Nephron progenitor cell (in vitro differentiated cells): ENCODE data around the gene CCDC78.
"Not testable (repeated sequence)": the region's sequence is repeated elsewhere in the genome, so short reads cannot be mapped to it uniquely, and the experiment has no call there.

Source experiments
- DNase-seq: peaks from one replicate; pipeline ENCODE4 v3.0.0; 2021
- H3K27ac Mint-ChIP-seq: 2 replicates; pipeline ENCODE4 v1.8.0; 2021; ENCODE audit warnings: mild to moderate bottlenecking, moderate library complexity, mixed read lengths
- H3K27me3 Mint-ChIP-seq: 2 replicates; pipeline ENCODE4 v1.8.0; 2021; ENCODE audit warnings: mild to moderate bottlenecking, low read depth, mixed read lengths; ENCODE audit not compliant: poor library complexity
- H3K36me3 Mint-ChIP-seq: 2 replicates; pipeline ENCODE4 v1.8.0; 2021; ENCODE audit warnings: low read depth, mixed read lengths
- H3K4me1 Mint-ChIP-seq: 2 replicates; pipeline ENCODE4 v1.8.0; 2021; ENCODE audit warnings: mixed read lengths
- H3K4me3 Mint-ChIP-seq: 2 replicates; pipeline ENCODE4 v1.8.0; 2021; ENCODE audit warnings: mild to moderate bottlenecking, moderate library complexity, mixed read lengths
- H3K9me3 Mint-ChIP-seq: 2 replicates; pipeline ENCODE4 v1.8.0; 2021; ENCODE audit warnings: mild to moderate bottlenecking, moderate library complexity, mixed read lengths
- CTCF ChIP-seq: fragments of 200-600 bp; sonication (generic); IDR thresholded peaks from 2 replicates; pipeline ENCODE4 v1.5.0; 2021; ENCODE audit warnings: antibody characterized with exemption

CCDC78 gene

DNA sequence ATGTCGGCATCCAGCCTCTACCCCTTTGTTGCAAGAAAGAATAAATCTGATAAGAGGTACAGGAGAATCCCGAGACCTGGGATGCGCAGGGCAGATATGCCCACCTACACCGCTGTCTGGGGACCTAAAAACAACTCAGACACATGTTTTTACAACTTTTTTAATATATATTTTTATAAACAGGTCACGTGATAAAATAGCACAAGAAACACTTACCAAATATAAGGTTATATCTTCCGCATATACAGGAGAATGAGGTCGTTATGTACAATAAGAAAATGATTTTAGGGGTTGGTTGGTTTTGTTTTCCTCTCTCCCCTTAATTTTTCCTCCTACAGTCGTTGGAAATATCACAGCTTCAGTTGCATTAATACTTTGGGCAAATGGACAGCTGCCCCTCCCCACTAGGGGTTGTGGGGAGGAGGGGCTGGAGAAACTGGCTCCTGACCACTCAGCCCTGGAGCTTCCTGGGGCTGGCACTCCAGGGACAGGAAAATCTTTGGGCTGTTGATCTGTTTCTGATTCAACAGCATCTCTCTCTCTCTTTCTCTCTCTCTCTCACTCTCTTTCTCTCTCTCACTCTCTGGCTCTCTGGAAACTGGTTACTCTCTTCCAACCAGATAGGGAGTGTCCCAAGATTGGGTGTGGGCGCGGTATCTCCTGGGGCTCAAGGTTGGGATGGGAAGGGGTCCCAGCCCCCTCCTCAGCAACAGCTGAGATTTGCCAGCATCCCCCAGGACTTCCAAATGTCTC lies 33.7 kb downstream of the CCDC78 start:
- Mint-ChIP-seq H3K9me3 (peaks cover 3% of the 10 kb centered on the region), H3K4me1 (peaks cover 24% of the 10 kb centered on the region), H3K27ac (no peak overlapping the region), H3K27me3 (peaks cover 68% of the 10 kb centered on the region), H3K4me3 (peak overlapping the region; percentile 92), H3K36me3 (no peaks in the 10 kb centered on the region)
- DNase-seq = no peak
- no peak for TF ChIP-seq CTCF

DNA sequence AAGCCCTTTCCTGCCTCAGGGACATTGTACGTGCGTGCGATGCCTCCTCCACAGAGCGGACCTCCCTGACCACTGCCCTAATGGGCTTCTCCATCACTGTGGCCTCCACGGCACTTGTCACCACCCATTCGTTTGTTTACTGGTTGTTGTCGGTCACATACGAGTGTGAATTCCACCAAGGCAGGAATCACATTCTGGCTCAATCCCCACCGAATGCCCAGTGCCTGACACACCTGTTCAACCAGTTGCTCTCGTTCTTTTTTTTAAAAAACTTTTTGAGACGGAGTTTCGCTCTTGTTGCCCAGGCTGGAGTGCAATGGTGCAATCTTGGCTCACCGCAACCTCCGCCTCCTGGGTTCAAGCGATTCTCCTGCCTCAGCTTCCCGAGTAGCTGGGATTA lies 35.0 kb downstream of the CCDC78 start:
- not testable (repeated sequence) for H3K9me3 Mint-ChIP-seq, H3K36me3 Mint-ChIP-seq, DNase-seq, H3K27ac Mint-ChIP-seq
- H3K27me3 Mint-ChIP-seq = peaks cover 55% of the 10 kb centered on the region
- H3K4me1 Mint-ChIP-seq = peaks cover 24% of the 10 kb centered on the region
- peak overlapping the region; percentile 92 for H3K4me3 Mint-ChIP-seq

DNA sequence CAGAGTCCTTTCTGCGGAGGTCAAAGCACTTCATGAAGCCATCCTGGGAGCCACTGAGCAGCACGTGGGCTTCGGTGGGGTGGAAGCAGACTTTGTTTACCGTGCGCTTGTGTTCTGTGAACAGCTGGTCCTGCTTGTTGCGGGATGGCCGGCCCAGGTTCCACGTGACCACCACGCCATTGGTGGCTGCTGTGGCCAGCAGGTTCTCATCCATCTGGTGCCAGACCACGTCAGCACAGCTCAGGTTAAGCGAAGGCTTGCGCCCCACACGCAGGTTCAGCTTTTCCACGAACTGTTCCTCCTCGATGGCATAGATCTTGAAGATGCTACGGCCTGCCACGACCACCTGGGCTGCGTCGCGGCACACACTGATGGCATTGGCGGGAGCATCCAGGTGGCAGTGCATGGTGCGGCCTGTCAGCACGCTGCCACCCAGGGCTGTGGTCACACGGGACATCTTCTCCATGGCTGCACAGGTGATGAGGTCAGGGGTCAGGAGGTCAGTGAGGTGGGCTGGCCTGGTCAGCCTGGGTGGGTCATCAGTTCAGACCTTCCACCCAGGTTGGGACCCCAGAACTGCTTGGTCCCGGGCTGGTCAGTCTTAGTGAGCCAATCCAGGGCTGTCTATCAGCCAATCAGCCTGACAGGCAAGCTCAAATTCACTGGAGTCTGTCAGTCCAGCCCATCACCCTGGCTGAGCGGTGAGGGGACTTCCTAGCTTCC lies 36.9 kb downstream of the CCDC78 start:
- DNase-seq = no peak
- Mint-ChIP-seq H3K27ac (no peak overlapping the region), H3K4me1 (peaks cover 30% of the 10 kb centered on the region), H3K9me3 (peaks cover 3% of the 10 kb centered on the region), H3K36me3 (peaks cover 8% of the 10 kb centered on the region), H3K4me3 (peak overlapping the region; percentile 92), H3K27me3 (peaks cover 38% of the 10 kb centered on the region)
- TF ChIP-seq CTCF = no peak

DNA sequence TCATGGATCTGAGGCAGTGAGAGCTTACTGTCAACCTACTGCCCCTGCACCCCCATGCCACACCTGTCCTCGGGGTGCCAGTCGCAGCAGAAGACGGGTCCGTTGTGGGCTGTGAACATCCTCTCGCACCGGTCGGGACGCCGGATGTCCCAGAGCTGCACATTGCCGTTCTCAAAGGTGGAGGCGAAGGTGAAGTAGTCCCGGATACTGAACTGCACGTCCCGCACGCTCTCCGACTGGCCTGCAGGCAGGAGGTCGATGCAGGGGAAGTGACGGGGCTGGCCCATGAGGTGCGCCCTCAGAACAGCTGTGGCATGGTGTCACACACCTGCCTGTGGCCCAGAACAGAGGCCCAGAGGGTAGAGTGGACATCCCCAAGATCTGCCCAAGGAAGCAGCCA lies 38.7 kb downstream of the CCDC78 start:
- no peak overlapping the region for H3K4me3 Mint-ChIP-seq
- peaks cover 3% of the 10 kb centered on the region for H3K9me3 Mint-ChIP-seq
- peaks cover 40% of the 10 kb centered on the region for H3K4me1 Mint-ChIP-seq
- peaks cover 8% of the 10 kb centered on the region for H3K36me3 Mint-ChIP-seq
- peaks cover 19% of the 10 kb centered on the region for H3K27me3 Mint-ChIP-seq
- no peak for TF ChIP-seq CTCF
- no peak for DNase-seq
- H3K27ac Mint-ChIP-seq = no peak overlapping the region

DNA sequence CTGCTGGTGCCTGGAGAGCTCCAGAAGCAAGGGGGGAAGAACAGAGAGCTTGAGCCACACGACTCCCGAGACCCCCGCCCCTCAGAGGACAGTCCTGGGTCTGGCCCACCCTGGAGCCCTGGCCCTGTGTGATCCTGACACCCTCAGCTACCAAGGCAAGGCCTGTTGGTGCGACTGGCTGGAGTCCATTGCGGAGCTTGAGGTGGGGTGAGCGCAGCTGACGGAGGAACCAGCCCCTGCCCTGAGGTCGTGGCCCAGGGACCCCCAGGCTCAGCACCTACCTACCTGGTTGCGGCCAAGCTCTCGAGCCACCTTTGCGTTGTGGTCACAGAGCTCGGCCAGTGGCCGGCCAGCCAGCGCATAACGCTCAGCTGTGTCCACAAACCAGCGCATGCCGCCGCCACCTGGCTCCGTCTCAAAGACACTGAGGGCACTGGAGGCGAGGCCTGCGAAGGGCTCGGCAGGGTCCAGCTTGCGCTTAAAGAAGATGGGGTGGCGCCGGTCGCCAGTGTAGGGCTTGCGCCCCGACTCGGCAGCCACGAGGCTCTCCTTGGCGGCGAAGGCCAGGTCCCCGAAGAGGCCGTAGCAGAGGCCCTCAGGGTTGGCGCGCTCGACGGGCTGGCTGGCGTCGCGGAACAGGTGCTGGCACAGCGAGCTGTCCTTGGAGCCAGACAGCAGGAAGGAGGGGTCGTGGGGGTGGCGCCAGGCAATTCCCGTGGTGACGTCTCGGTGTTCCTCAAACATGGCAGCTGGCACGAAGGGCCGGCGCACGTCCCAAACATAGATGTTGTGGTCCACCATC lies 39.6 kb downstream of the CCDC78 start:
- Mint-ChIP-seq H3K4me1 (peaks cover 49% of the 10 kb centered on the region), H3K9me3 (no peaks in the 10 kb centered on the region), H3K27ac (no peak overlapping the region), H3K36me3 (peaks cover 12% of the 10 kb centered on the region), H3K4me3 (no peak overlapping the region), H3K27me3 (peaks cover 11% of the 10 kb centered on the region)
- no peak for DNase-seq
- no peak for TF ChIP-seq CTCF

- TF ChIP-seq CTCF = peak; percentile 45
- H3K36me3 Mint-ChIP-seq = peaks cover 17% of the 10 kb centered on the region
- peak overlapping the region; percentile 48 for H3K27ac Mint-ChIP-seq
- peak overlapping the region; percentile 40 for H3K4me3 Mint-ChIP-seq
- H3K9me3 Mint-ChIP-seq = no peaks in the 10 kb centered on the region
- H3K4me1 Mint-ChIP-seq = peaks cover 52% of the 10 kb centered on the region
- H3K27me3 Mint-ChIP-seq = peaks cover 4% of the 10 kb centered on the region
- peak; percentile 65 for DNase-seq
These were observed 40.3 kb downstream of the CCDC78 start for GRCh38 chr16:685967-686366.
